ENCODE measurements around the gene PDE6B. TPM values are rescaled to one million over a fixed set of nuclear protein-coding genes. Genes with fewer than 3 reads are reported as not detected.

Gene PDE6B
- total and polyA plus RNA-seq, 2 of the 13 experiments (the other 11 are each of a cell fraction or from before 2014, with no cell fraction given), result 0.38 to 0.40 TPM

GRCh38 chr4:613126-613525 is 12.2 kb upstream of the PDE6B start:
- Histone ChIP-seq H3K79me2 (ENCODE audit: insufficient read depth, low read length) (no peaks in the 10 kb centered on the region), H2AFZ (ENCODE audit: low read length) (no peak overlapping the region), H3K36me3 (replicated peaks in 1 of 2; ENCODE audit: control insufficient read depth in 1 of 2, insufficient read depth in 2 of 2, low read length in 2 of 2) (no peaks in the 10 kb centered on the region), H3K4me3 (replicated peaks in 1 of 3; ENCODE audit: insufficient read depth in 1 of 3, low read depth in 2 of 3, low read length in 3 of 3) (no peak overlapping the region), H3K9me3 (ENCODE audit: low read length) (peaks cover 5% of the 10 kb centered on the region; the same call in 1 of the 2 replicates), H3K4me1 (ENCODE audit: insufficient read depth, low read length) (no peaks in the 10 kb centered on the region), H4K20me1 (ENCODE audit: insufficient read depth, low read length) (no peaks in the 10 kb centered on the region), H3K27me3 (ENCODE audit: control insufficient read depth in 1 of 2, insufficient read depth in 2 of 2, low read length in 2 of 2) (peaks cover 3 to 53% of the 10 kb centered on the region in 2 experiments), H3K4me2 (ENCODE audit: low read depth, low read length) (no peak overlapping the region), H3K9ac (ENCODE audit: insufficient read depth, low read depth, low read length) (no peak overlapping the region), H3K27ac (ENCODE audit: extremely low read length, insufficient read depth, low read length) (no peak overlapping the region)
- FAIRE-seq (no peak), DNase-seq (ENCODE audit: low spot score) (no peak), ATAC-seq (no peak)
- intact Hi-C loops (cut with micrococcal nuclease; ENCODE audit: unreplicated experiment) (no loop called here), in situ Hi-C loops (cut with HindIII; ENCODE audit: extremely low pct_ligation_motif_present, low pct_unique_long_range_greater_than_20kb) (no loop called here)
- ChIA-PET CTCF (ENCODE audit: low intra/inter-chr PET ratio, low total read pairs) (no interaction called here), POLR2A (no interaction called here)
- TF ChIP-seq PLRG1 (conservative IDR thresholded peaks at IDR 0.05), result no peak
- no peak for TF ChIP-seq ZNF570 (CRISPR knock-in tag; IDR thresholded peaks at IDR 0.05; ENCODE audit: borderline replicate concordance)
- TF ChIP-seq MEF2D (CRISPR knock-in tag; IDR thresholded peaks at IDR 0.05), result no peak
- TF ChIP-seq ZNF331 (CRISPR knock-in tag; IDR thresholded peaks at IDR 0.05), result no peak
- TF ChIP-seq ZNF567 (CRISPR knock-in tag; IDR thresholded peaks at IDR 0.05; ENCODE audit: borderline replicate concordance), result no peak
- no peak for TF ChIP-seq HNRNPK (IDR thresholded peaks at IDR 0.05; ENCODE audit: low read depth, low read length, poor library complexity, severe bottlenecking)
- TF ChIP-seq ZNF142 (CRISPR knock-in tag; IDR thresholded peaks at IDR 0.05), result no peak
- no peak for TF ChIP-seq HMG20A (CRISPR knock-in tag; IDR thresholded peaks at IDR 0.05; ENCODE audit: borderline replicate concordance)
- 15% methylated on average over 3 of the region's 9 CpGs for WGBS (ENCODE audit: low lambda C conversion rate)
- BruUV-seq (replicated peaks), result no TSS peak
